GM21381 (cell line): Measurements from ENCODE around the gene TRIM43B.
"Not testable (repeated sequence)": the region's sequence is repeated elsewhere in the genome, so short reads cannot be mapped to it uniquely, and the experiment has no call there.

Source experiments
- ATAC-seq: cut with Tn5 transposase; IDR thresholded peaks from one replicate; pipeline ENCODE4 v1.9.1; 2021; ENCODE audit warnings: mild to moderate bottlenecking, moderate library complexity; ENCODE audit not compliant: unreplicated experiment

Gene TRIM43B

DNA sequence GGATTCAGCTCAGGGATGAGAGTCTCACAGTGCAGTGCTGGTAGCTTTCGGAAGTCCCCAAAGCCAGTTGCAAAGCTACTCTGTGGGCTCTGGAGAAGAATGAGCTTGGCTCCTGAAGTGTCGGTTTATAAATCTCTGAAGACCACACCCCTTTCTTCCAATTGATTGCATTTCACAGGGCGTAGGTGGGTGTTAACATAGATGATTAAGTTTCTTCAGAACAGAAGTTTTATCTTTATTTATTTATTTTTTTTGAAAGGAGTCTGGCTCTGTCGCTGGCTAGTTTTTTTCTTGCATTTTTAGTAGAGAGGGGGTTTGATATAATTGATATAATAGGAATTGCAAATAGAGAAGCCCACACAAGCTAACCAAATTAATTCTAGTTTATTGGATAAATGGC, at the start of gene TRIM43B:
TSS of gene TRIM43B (minus strand) at position 101 of the 400 bp plus-strand sequence. CDS start 2,040 bp downstream, outside the sequence.
- not testable (repeated sequence) for ATAC-seq

DNA sequence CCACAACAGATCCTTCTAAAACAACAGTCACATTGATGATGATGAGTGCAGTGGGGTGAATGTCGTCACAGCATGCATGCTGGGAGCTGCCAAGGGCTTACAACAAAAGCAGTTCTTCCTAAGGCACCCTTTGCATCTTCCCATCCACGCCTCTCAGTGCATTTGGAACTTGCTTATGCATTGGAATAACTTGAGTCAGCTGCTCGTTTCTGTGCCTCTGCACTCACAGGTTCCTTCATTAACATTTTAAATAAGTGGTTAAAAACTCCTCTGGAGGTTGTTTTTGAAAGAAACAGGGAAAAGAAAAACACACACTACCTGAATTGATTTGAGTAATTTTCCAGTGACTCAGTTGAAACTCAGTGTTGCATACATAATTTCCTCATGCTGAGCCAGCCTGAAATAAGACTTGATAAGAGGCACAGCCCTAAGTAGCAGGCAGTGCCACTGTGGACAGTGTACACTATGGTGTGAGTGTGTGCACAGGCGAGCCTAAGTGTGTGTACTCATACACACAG, 46.8 kb upstream of the TRIM43B start:
- ATAC-seq = no peak

DNA sequence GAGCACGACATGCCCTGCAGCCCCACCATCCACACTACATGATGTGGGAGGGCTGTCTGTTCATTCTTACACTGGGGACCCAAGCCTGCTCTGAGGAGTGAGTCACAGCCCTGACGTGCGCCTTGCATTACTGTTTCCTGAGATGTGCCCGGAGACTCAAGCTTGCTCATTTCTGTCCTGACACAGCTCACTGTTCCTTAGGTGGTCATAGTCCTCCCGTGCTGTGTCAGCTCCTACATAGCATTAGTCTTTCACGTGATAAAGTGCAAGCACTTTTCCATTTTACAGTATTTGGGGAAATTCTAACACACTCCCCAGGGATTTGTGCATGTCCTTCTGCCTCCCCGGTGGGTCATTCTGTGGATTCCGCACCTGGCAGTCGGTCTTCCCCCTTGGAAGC, 46.2 kb upstream of the TRIM43B start:
- peak; percentile 68 for ATAC-seq

DNA sequence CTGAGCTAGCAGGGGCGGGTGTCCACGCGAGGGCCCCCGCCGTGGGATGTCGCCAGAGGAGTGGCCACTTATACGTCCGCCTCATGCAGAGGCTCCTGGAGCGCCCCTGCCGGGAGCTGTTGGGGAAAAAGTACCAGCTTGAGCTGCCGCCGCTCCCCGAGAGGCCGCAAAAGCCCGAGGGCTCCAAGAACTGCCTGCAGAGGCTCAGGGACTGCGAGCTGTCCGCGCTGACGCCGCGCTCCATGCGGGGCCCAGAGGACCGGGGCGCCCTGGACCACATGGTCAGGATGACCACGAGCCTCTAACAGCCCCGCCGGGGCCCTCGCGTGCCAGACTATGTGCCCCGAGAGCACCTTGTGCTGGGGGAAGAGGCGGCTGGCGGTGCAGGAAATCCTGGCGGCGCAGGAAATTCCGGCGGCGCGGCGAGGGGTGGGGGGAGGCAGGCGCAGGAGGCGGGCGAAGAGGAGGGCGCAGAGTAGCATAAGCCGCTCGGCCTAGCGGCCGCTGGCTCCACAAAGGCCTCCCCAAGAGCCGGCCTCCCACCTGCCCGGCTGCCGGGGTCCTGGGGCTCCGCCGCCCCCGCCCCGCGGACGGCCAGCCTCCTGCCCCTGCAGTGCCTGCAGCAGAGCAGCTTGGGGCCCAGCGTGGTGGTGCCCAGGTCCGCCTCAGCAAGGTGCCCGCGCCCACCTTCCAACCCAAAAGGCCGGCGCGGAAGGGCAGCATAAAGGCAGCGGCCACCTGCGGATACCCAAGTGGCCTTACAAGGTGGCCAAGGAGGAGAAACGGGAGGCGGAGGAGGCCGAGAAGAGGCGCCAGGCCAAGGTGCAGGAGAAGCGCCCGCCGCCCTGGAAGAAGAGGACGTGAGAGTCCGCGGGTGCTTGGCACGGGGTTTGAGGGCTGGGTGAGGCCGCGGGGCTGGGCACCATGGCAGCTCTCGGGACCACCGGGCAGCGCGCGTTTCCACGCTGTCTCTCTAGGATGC, 42.1 kb upstream of the TRIM43B start:
- peak; percentile 61 for ATAC-seq

DNA sequence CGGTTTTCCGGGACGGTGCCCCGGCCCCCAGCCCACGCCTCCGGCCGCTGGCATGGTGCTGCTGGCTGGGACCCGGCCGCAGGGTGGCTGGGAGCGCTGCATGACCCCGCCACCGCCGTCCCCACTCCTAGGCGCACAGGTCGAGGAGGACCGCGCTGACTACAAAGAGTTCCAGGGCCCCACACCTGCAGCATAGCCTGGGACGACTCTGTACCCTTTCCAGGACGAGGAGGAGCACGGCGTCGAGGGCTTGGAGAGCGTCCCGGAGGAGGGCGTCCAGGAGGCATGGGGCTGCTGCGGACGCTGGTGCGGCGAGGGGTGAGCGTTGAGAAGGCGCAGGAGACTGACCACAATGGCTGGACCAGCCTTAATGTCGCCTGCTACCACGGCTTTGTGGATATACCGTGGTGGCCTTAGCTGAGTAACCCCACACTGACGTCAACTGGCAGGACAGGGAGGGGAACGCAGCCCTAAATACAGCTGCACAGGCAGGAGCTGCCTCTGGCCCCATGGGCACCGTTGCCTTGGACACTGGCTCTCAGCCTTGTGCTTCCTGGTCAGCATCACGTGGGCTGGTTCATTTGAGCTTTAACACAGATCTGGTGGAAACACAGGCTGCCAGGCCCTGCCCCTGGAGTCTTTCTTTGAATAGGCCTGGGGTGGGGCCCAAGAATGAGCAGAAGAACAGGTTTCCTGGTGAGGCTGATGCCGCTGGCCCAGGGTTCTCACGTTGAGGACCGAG, 40.9 kb upstream of the TRIM43B start:
- no peak for ATAC-seq

DNA sequence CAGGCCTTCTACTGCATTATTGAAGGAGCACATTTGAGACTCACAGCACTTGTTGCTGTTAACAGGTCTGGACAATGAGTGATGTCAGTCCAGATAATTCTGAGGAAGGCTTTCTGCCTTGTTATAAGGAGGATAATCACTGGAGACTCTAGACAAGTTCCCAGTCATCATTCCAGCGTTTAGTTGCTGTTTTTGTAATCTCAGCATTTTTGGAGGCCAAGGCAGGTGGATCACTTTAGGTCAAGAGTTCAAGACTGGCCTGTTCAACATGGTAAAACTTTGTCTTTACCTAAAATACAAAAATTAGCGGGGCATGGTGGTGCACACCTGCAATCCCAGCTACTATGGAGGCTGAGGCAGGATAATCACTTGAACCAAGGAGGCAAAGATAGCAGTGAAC, 39.6 kb upstream of the TRIM43B start:
- no peak for ATAC-seq

DNA sequence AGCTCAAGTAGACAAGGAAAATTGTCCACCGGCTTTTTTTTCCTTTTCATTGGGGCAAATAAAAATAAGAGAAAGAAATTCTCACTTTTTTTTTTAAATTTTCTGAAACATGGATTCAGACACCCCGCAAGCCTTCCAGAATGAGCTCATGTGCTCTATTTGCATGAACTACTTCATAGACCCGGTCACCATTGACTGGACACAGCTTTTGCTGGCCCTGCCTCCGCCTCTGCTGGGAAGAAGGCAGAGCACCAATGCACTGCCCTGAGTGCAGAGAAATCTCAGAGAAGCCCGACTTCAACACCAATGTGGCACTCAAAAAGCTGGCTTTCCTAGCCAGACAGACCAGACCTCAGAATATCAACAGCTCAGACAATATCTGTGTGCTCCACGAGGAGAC, 30.2 kb upstream of the TRIM43B start:
- no peak for ATAC-seq

DNA sequence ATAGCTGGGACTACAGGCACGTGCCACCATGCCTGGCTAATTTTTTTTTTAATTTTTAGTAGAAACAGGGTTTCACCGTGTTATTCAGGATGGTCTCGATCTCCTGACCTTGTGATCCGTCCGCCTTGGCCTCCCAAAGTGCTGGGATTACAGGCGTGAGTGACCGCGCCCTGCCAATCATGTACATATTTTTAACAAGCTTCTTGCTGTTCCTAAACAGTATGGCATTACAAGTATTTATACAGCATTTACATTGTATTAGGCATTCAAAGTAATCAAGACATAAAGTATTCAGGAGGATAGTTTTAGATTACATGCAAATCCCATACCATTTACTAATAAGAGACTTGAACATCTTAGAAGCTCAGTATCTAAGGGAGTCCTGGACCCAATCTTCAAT, 29.7 kb upstream of the TRIM43B start:
- ATAC-seq = not testable (repeated sequence)

DNA sequence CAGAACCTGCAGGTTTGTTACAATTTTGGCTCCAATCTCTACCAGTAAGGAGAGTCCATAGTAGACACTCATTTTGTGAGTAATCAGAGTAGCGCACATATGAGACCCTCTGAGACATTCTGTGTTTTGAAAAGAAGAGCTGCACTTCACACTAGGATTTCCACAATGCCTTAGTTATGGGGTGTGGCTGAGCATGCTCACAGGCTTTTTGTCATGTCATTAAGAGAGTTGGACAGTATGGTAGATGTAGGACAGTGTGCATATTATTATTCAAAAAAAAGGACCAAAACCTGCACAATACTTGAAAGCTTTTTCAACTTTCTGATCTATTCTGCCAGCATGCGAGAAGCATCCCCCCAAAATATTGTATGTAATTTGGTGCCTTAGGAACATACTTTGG, 24.9 kb upstream of the TRIM43B start:
- ATAC-seq = no peak

DNA sequence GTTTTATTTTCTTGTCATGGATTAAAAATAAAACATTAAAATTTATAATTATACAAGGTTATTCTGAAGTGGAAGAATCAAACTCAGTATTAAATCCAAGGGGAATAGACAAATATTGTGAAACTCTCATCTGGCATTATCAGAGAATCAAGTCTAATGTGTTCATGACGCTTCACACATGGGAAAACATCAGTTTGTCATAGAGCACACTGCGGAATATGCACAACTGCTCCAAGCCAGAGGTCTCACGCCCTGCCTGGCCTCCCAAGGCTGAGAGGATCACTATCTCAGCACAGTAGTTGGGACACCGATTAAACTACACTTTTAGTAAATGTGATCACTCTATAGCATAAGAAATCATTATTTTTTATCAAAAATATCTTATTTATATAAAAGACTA, 20.7 kb upstream of the TRIM43B start:
- no peak for ATAC-seq

DNA sequence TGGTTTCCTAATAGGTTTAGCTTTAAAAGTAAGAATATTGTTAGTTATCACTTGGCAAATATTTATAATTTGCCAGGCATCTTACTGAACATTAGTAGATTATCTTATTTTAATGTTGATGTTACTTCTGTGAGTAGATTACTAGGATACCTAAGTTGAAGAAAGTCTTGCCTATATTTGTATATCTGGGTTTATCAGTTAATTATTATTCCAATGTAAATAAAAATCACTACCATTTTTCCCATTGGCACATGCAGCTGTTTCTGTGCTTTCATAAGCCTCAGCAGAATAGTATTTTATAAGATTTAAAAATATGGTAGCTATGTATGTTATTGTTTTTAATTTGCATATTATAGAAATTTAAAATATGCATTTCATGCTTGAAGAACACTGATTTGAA, 16.3 kb upstream of the TRIM43B start:
- ATAC-seq = no peak

DNA sequence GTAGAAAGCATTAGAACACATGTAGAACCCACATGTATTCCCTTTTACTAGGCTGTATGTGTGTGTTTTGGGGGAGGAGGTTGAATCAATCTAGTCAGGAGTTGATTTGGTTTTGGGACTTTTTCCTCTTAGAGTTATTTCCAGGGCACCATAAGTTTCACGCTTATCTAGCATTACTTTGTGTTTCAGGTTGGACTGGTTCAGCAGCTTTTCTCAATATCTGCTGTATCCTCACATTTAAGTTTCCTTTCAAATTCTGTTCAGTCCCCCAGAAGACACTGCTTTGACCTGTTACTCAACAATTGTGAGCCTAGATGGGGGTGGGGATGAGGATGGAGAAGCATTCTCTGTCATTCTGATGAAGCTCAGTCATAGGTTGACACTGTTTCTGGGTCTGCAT, 7.5 kb upstream of the TRIM43B start:
- ATAC-seq = not testable (repeated sequence)

DNA sequence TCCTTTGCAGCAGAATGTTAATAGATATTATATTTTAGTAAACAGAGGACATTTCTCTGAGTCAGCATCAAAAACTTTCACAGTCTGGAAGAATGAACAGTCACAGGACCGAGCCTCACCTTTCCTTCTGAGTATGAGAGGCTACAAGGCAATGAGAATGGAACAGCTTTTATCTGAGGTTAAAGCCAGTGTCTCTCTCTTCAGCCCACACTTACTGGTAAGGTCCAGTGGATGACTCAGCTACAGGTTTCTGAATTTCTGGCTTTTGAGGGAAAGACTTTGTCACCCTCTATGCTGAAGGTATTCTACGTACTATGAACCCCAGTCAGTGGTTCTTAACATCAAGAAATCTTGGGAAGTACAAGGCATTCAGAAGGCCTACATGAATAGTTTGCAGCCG, 9.5 kb downstream of the TRIM43B start:
- ATAC-seq = not testable (repeated sequence)

DNA sequence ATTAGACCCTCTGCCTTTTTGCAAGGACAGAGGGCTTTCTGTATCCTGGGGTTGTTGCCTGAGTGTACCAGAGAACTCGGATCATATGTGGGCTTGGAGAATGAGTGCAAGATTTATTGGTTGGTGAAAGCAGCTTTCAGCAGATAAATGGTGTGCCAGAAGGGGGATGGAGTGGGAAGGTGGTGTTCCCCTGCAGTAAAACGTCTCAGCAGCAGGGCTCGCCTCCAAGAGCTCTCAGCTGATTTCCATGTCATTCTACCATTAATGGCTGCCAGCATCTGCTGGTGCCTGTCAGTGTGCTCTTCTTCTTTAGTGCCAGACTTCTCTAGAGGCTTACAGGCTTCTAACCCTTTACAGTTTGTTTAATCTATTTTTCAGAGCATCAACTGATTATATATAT, 16.6 kb downstream of the TRIM43B start:
- not testable (repeated sequence) for ATAC-seq

DNA sequence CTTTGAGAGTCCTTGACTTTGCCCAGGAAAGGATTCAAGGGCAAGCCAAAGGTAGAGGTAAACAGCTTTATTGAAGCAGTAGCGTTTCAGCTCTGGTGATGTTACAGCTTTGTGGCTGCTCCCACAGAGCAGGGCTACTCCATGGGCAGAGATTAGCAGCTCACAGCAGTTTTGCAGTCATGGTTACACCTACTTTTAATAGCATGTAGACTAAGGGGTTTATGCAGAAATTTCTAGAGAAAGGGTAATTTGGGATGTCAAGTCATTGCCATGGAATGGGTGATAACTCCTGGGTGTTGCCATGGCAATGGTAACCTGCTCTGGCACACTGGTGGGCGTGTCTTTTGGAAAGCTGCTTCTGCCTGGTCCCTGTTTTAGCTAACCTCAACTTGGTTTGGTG, 18.0 kb downstream of the TRIM43B start:
- not testable (repeated sequence) for ATAC-seq

DNA sequence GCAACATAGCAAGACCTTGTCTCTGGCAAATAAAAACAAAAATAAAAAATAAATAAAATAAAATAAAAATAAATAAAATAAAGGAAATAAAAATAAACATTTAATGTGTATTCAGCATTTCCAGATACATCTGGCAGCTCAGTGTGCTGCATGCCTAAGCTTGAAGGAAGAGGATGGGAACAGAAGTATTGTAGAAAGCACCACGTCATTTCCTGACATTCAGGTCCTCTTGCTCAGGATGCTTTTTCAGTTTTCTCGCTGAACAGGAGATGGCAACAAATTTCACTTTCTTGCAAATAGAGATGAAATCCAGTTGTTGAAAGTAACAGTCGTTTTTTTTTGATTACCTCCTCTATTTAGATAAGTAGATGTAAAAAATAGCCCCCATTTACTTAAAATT, 21.3 kb downstream of the TRIM43B start:
- ATAC-seq = not testable (repeated sequence)

DNA sequence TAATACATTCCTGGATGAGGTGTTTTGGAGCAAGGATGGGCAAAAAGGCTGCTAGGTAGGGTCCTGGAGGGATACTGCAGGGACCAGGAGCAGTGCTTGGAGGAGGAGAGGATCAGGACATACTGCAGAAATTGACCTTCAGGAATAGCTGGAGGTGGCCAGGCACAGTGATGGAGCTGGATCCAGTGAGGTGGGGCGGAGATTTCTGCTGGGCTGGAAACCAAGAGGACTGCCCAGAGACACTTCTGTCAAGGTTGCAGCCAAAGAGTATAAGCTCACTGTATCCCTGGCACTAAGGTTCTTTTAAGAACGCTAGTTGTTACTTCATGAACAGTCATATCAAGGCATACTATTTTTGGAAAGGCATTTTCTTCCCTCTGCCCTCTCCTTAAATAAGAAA, 39.2 kb downstream of the TRIM43B start:
- ATAC-seq = not testable (repeated sequence)

DNA sequence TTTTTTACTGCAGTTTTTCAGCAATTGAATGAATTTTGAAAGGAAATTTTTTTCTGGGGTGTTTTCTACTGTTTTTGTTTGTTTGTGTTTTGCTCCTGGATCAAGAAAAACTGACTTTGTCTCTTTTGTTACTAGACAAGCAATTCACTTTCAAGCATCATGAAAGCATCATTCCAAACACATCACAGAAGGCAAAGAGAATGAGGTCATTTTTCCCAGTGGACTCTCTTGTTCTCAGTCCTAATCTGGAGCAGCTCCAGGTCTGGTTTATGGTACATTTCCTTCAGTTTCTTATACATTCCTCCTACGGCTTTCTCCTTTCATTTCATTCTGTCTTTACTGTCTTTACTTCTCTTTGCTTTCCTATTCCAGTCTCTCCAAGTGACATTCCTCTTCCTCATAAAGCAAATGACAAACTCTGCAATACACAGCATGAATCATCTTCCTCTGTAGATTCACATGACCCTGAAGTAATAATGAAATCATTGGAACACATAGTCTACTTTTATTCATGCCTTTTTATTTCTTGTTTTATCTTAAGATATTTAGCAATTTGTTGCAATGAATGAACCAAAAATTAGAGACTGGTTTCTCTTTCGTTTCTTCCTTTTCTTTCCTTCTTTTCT, 42.0 kb downstream of the TRIM43B start:
- not testable (repeated sequence) for ATAC-seq

DNA sequence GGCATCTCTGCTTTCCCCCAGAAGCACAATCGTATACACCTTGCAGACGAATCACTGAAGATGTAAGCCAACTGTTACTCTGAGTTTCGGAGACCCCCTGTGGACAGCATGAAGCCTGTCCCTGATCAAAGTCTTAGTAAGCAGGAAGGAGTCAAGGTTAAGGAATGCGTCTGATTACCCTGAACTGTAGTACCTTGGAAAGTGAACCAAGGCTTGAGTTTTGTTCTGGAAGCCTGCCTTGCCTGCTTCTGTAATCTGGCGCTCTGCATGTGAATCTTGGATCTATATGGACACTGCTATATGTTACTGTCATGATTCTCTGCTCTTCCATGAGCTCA, 48.7 kb downstream of the TRIM43B start:
- ATAC-seq = not testable (repeated sequence)

DNA sequence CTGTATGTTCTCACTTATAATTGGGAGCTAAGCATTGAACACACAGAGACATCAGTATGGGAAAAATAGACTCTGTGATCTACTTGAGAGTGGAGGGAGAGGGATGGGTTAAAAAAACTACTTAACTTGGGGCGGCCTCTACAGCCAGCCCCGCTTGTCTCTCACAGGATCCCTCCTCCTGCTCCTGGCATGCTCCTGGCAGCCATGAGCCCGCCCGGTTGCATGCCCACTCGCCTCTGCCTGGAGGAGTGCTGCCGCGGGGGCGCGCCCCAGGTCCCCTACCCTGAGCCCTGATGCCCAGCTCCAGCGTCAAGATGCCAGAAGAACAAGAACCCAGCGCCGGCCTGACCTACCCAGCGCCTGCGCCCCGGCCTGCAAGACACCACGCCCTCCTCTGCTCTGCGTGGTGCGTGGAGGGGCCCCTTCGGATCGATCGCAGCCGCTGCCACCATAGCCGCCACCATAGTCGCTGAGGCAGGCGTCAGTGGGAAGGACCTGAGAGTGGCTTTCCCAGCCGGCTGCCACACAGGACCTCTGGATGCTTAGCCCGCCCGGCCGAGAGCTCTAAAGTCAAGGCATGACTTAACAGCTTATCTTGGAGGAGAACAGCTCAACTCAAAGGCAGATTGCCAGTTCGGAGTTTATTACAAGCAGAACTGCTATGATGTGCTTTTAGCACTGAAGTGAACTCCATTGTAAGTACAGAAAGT, 49.2 kb downstream of the TRIM43B start:
- ATAC-seq = not testable (repeated sequence)
